HTR-8/SVneo (cell line): ENCODE data around the gene BPTF.
"Not testable (repeated sequence)": the region's sequence is repeated elsewhere in the genome, so short reads cannot be mapped to it uniquely, and the experiment has no call there.

ENCODE experiments used
- DNase-seq: peaks from one replicate; pipeline ENCODE4 v3.0.0; 2011; ENCODE audit warnings: low spot score, mixed read lengths; ENCODE audit not compliant: insufficient read length
- FAIRE-seq: peaks from 2 replicates; lab custom pipeline; 2011; peaks lifted over from hg19 to GRCh38; lab: Jason Lieb, UNC

BPTF gene

DNA sequence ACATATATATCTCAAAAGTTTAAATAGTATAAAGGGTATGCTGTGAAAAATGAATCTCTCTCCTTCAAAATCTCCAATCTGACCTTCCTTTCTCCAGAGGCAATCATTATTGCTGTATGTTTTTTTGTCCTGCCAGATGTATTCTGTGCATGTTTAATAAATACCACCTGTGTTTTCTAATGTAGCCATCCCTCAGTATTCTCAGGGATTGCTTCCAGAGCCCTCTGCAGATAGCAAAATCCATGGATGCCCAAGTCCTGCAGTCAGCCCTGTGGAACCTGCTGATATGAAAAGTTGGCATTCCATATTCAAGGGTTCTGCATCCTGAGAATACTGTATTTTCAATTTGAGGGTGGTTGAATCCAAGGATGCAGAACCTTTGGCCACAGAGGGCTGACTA is 42.9 kb downstream of the BPTF start:
- DNase-seq (no peak), FAIRE-seq (no peak)

DNA sequence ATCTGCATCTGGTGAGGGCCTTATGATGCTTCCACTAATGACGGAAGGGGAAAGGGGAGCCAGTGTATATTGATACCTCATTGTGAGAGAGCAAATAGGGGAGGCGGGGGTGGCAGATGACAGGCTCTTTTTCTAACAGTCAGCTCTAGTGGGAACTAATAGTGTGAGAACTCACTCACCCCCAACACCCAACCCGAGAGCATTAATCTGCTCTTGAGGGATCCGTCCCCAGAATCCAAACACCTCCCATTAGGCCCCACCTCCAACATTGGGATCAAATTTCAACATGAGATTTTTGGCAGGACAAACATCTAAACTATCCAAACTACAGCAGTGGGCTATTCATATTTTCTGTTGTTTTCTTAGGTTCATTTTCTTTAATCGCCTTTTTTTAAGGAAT is 54.4 kb downstream of the BPTF start:
- FAIRE-seq (no peak), DNase-seq (no peak)

DNA sequence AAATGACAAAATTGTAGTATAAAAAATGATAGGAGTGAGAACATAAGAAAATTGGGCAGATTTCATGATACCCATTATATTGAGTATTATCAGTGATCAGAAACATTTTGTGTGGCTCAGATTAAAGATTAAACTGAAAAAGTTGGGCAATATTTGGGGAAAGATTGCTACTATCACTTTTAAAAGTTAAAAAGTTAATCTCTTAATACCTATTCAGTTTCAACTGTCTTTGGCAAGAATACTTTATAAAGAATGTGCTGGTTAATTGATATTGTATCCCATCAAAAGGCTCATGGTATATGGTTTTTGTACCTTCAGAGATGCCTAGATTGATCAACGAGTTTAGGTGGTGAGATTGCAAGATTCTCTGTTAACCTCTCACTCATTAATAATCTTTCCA is 55.8 kb downstream of the BPTF start:
- FAIRE-seq (no peak), DNase-seq (no peak)

DNA sequence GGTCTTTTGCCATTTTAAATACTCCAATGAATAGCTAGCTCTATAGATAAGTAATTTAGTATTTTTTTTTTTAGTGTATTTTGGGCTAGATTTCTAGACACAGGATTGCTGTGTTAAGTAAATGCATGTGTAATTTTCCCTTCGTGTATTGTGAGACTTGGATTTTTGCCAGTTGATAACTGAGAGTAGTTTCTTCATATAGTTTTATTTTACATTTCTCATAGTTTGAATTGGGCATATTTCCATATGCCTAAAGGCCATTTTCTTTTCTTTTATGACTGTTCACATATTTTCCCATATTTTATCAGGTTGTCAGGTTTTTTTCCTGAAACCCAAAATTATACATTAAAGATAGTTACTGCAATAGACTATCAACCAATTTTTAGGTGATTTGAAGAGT is 59.4 kb downstream of the BPTF start:
- DNase-seq (no peak), FAIRE-seq (no peak)

DNA sequence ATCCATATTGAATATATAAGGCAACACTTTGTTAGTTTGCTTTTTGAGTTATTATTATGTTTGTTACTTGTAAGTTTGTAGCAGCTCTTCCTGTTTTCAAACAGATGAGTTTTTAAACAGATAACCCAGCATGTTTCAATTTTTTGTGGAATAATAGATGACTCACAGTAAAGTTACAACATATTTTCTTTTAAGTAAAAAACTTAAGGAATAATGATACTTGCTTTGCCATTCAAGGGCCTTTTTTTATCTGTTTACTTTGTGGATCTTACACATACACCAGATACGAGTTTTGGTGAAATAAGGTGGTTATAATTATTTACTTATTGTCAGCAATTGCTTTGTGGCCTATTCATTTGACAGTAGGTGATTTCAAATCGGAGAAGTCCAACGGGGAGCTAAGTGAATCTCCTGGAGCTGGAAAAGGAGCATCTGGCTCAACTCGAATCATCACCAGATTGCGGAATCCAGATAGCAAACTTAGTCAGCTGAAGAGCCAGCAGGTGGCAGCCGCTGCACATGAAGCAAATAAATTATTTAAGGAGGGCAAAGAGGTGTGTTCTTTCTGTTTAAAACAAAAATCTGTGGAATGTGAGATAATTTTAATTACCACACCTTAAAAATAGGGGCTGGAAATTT is 66.3 kb downstream of the BPTF start:
- FAIRE-seq: peak; percentile 4

DNA sequence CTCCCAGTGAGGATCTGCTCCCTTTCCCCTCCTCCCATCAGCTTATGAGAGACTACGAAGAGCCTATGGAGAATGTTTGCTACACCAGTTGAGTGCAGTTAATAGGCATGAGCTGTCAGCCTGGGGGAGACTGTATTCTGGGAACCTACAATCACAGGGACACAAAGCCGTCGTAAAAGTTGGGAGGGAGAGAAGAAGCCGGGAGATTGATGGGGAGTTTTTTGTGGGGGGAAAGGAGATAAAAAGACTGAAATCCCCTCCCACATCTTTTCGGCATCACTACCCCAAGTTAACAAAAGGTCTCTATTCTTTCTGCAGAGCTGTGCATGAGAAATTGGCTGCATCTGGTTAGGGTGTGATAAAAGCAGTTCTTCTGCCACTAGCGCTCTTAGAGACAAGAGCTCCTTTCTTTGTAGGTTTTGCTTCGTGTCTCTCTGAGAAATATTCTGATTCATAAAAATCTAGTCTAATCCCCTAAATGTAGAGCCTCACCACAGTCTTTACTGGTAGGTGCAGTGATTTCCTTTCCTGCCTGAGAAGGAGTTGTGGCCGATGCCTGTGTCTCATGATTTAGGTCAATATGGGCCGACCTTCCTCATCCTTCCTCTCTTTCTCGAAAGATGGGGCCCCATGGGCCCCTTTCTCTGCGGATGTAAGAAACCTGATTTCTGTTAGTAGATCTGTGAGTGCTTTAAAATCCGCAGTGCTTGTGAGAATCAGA is 77.4 kb downstream of the BPTF start:
- FAIRE-seq: no peak
- DNase-seq: no peak

More for the DNA sequence above, 66.3 kb downstream of the BPTF start:
- DNase-seq: peak; percentile 55

DNA sequence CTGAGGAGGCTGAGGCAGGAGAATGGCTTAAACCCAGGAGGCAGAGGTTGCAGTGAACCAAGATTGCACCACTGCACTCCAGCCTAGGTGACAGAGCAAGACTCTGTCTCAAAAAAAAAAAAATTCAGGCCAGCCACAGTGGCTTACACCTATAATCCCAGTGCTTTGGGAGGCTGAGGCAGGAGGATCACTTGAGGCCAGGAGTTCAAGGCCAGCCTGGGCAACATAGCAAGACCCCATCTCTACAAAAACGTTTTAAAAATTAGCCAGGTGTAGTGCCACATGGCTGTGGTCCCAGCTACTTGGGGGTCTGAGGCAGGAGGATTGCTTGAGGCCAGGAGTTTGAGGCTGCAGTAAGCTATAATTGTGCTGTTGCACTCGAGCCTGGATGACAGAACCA is 80.0 kb downstream of the BPTF start:
- not testable (repeated sequence) for DNase-seq, FAIRE-seq

DNA sequence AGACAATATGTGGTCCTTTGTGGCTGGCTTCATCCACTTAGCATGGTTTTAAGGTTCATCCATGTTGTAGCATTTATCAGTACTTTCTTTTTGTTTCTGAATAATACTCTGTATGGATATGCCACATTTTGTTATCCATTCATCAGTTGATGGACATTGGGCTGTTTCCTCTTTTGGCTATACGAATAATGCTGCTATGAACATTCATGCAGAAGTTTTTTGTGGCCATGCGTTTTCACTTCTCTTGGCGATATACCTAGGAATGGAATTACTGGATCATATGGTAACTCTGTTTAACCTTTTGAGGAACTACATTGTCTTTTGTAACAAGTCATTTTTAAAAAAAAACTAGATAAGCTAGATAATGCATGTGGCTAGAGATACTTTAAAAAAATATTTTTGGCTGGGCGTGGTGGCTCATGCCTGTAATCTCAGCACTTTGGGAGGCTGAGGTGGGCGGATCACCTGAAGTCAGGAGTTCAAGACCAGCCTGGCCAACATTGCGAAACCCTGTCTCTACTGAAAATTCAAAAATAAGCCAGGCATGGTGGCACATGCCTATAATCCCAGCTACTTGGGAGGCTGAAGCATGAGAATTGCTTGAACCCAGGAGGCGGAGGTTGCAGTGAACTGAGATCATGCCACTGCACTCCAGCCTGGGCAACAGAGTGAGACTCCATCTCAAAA is 85.0 kb downstream of the BPTF start:
- not testable (repeated sequence) for DNase-seq
- FAIRE-seq: peak; percentile 4

DNA sequence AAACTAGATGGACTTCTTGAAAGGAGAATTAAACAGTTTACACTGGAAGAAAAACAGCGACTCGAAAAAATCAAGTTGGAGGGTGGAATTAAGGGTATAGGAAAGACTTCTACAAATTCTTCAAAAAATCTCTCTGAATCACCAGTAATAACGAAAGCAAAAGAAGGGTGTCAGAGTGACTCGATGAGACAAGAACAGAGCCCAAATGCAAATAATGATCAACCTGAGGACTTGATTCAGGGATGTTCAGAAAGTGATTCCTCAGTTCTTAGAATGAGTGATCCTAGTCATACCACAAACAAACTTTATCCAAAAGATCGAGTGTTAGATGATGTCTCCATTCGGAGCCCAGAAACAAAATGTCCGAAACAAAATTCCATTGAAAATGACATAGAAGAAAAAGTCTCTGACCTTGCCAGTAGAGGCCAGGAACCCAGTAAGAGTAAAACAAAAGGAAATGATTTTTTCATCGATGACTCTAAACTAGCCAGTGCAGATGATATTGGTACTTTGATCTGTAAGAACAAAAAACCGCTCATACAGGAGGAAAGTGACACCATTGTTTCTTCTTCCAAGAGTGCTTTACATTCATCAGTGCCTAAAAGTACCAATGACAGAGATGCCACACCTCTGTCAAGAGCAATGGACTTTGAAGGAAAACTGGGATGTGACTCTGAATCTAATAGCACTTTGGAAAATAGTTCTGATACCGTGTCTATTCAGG is 85.9 kb downstream of the BPTF start:
- no peak for DNase-seq
- FAIRE-seq: no peak

DNA sequence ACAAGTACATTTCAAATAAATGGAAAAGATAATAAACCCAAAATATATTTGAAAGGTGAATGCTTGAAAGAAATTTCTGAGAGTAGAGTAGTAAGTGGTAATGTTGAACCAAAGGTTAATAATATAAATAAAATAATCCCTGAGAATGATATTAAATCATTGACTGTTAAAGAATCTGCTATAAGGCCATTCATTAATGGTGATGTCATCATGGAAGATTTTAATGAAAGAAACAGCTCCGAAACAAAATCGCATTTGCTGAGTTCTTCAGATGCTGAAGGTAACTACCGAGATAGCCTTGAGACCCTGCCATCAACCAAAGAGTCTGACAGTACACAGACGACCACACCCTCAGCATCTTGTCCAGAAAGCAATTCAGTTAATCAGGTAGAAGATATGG is 86.8 kb downstream of the BPTF start:
- no peak for FAIRE-seq
- no peak for DNase-seq

DNA sequence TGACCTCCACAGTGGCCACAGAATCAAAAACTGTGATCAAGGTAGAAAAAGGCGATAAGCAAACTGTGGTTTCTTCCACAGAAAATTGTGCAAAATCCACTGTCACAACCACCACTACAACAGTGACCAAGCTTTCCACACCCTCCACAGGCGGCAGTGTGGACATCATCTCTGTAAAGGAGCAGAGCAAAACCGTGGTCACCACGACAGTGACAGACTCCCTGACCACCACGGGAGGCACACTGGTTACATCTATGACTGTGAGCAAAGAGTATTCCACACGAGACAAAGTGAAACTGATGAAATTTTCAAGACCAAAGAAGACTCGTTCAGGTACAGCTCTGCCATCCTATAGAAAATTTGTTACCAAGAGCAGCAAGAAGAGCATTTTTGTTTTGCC is 87.4 kb downstream of the BPTF start:
- DNase-seq (no peak), FAIRE-seq (peak; percentile 36)

DNA sequence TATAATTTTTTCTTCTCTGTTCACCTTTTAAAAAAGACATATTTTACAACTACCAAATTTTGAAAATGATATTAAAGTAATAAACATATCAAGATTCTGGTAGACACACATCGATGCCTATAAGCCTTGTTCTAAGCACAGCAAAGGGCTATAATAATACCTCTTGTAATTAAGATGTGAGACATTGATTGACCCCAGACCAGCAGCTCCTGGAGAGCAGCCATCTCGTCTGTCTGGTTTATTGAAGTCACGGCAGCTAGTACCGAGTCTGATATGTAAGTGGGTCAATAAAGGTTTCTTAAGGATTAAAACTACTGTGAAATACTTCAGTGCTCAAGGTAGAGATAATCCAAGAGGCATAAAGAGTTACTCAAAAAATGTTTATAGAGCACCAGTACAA is 94.9 kb downstream of the BPTF start:
- FAIRE-seq: no peak

DNA sequence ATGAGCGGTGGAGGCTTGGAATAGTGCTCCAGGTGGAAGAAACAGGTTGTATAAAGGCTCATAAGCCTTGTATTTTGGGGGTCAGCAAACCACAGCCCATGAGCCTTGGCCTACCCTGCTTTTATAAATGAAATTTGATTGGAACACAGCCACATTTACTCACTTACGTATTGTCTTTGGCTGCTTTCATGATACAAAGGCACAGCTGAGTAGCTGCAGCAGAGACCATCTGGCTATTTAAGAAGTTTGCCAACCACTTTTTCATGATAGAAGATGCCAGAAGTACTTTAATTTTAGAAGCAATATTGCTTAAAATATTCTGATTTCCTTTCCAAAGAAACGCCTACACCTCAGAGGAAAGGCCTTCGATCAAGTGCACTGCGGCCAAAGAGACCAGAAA is 97.2 kb downstream of the BPTF start:
- DNase-seq: no peak

More for the DNA sequence above, 94.9 kb downstream of the BPTF start:
- DNase-seq: no peak

DNA sequence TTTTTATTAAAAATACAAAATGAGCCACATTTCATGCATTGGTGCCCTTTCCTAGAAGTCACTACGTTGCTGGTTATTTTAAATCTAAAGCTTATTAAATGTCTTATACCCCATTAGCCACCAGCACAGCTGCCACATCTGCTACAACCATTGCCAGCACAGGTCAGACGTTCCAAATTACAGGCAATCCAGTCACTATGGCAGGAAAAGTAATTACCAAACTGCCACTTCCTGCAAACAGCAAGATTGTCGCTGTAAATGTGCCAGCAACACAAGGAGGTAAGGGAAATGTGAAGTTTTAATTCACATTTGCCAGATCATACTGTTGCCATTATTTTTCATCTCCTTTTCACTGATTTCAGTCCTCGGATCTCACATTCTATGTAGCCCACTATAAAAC is 103.5 kb downstream of the BPTF start:
- peak; percentile 92 for FAIRE-seq
- DNase-seq: not testable (repeated sequence)

More for the DNA sequence above, 97.2 kb downstream of the BPTF start:
- FAIRE-seq: no peak

DNA sequence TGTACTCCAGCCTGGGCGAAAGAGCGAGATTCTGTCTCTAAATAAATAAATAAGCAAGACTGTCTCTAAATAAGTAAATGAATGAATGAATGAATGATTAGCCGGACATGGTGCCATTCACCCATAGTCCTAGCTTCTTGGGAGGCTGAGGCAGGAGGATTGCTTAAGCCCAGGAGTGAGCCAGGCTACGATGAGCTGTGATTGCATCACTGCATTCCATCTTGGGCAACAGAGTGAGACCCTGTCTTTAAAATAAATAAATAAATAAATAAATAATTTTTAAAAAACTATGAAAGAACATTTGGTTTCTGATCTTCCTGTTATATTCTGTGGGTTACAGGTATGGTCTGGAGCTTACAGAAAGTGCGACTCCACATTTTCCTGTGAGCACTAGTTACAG is 105.9 kb downstream of the BPTF start:
- FAIRE-seq (no peak), DNase-seq (no peak)

DNA sequence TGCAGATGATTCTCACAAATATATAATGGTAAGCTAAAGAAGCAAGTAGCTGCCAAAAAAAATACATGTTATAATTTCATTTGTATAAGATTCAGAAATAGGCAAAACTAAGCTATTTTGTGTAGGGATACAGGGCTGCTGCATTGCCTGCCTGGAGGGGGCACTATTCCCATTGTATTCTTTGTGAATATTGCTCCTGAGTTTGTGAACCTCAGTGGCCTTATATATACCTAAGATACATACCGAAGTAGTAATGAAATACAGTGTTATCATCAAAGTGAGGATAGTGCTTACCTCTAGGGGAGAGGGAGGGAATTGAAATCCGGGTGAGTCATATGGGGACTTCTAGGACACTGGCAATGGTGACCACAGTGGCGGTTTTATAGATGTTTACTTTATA is 117.5 kb downstream of the BPTF start:
- FAIRE-seq (peak; percentile 67), DNase-seq (no peak)

DNA sequence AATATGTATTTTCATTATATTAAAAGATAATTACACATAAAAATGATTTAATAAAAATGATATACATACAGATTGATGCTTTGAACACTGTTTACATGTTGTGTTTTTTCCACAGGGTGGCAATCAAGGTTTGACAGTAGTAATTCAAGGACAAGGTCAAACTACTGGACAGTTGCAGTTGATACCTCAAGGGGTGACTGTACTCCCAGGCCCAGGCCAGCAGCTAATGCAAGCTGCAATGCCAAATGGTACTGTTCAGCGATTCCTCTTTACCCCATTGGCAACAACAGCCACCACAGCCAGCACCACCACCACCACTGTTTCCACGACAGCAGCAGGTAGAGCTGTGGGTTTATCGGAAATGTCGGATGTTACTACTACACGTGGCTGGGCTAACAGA is 118.7 kb downstream of the BPTF start:
- DNase-seq: no peak

DNA sequence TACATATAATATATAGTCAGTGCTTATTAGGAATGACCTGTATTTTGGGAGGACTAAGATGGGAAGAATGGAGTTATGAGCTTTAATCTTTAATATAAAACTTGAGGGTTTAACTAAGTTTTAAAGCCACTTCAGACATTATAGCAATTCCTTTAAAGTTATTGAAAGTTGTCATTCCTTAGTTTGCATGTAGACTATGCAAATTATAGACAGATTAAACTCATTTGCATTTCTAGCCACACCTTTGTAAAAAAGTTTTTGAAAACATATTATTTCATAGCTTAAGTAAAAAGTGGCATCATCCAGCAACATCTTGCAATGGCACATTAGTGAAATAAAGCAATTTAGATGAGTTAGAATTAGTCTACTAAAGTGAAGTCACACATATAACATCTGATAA is 121.2 kb downstream of the BPTF start:
- FAIRE-seq (no peak), DNase-seq (no peak)

More for the DNA sequence above, 118.7 kb downstream of the BPTF start:
- FAIRE-seq: peak; percentile 91

DNA sequence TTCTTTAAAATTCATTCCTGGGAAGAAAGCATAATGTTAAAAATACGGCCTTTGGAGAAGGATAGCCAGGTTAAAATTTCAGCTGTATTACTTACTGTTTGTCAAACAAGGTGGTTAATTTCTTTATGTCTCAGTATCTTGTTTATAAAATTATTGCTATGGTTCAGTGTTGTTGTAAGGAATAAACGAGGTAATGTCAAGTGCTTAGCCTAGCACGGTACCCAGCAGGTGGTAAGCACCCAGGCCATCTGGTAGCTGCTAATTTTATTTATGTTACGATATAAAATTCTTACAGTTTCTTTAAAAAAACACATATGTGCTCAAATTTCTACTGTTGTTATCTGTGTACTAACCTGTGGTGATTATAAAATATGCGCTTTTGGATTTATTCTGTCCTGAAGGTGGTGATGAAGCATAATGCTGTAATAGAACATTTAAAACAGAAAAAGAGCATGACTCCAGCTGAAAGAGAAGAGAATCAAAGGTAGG is 122.1 kb downstream of the BPTF start:
- DNase-seq (no peak), FAIRE-seq (no peak)

DNA sequence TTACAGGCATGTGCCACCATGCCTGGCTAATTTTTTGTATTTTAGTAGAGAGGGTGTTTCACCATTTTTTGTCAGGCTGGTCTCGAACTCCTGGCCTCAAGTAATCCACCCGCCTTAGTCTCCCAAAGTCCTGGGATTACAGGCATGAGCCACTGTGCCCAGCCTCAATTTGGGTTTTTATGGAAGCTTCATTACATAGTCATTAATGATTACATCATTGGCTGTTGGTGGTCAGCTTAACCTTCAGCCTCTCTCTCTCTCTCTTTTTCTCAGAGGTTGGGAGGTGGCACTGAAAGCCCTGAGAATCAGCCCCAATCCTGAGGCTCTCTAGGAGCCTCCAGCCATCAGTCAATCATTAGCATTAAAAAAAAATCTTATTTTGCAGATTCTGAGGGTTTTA is 125.6 kb downstream of the BPTF start:
- FAIRE-seq (no peak), DNase-seq (no peak)

DNA sequence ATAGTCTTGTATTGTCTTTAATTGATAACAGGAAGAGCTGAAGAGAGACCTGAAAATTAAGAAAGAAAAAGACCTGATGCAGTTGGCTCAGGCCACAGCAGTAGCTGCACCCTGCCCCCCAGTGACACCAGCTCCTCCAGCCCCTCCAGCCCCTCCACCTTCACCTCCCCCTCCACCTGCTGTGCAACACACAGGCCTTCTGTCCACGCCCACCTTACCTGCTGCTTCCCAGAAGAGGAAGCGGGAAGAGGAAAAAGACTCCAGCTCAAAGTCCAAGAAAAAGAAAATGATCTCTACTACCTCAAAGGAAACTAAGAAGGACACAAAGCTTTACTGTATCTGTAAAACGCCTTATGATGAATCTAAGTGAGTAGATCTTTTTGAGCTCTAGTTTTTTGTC is 134.2 kb downstream of the BPTF start:
- FAIRE-seq (no peak), DNase-seq (no peak)
